ENCODE measurements around the gene MCC. TPM values are rescaled to one million over a fixed set of nuclear protein-coding genes. Genes with fewer than 3 reads are reported as not detected.
A peak's percentile ranks its signal among the peaks of the same experiment; 100 is the strongest.

MCC gene
- total and polyA plus RNA-seq, 7 donors: 1.4 to 13.8 (median 4.4) TPM

- no peaks in the 10 kb centered on the region for H3K36me3 ChIP-seq (ENCODE audit: insufficient read depth in 1 of 2, low read depth in 1 of 2)
- intact Hi-C loops (cut with DNase I): no loop called here
- H3K27ac ChIP-seq: no peak overlapping the region
- no peak for ATAC-seq
- H3K9me3 ChIP-seq: no peaks in the 10 kb centered on the region
- TF ChIP-seq CTCF (IDR thresholded peaks at IDR 0.05): no peak
- no peak overlapping the region for H3K4me3 ChIP-seq
- H3K27me3 ChIP-seq (ENCODE audit: insufficient read depth in 3 of 3, low read length in 2 of 3): no peaks in the 10 kb centered on the region
- no peak for DNase-seq
- 45 to 72% (median 59%) methylated on average over 7 of the region's 7 CpGs for WGBS, 3 donors
- H3K4me1 ChIP-seq: no peaks in the 10 kb centered on the region
Observed at GRCh38 chr5:113340537-113340936, 147.7 kb downstream of the MCC start.

- ATAC-seq: no peak
- Histone ChIP-seq H3K27ac (no peak overlapping the region), H3K9me3 (no peaks in the 10 kb centered on the region), H3K27me3 (ENCODE audit: insufficient read depth in 3 of 3, low read length in 2 of 3) (no peaks in the 10 kb centered on the region), H3K4me3 (no peak overlapping the region), H3K36me3 (ENCODE audit: insufficient read depth in 1 of 2, low read depth in 1 of 2) (no peaks in the 10 kb centered on the region), H3K4me1 (no peaks in the 10 kb centered on the region)
- 79 to 89% (median 79%) methylated on average over 3 of the region's 3 CpGs for whole genome bisulfite sequencing, 3 donors
- intact Hi-C loops (cut with DNase I): no loop called here
- TF ChIP-seq CTCF (IDR thresholded peaks at IDR 0.05): no peak
- DNase-seq: no peak
Observed at GRCh38 chr5:113338628-113339027, 149.6 kb downstream of the MCC start.

GRCh38 chr5:113337515-113338415, 150.5 kb downstream of the MCC start:
- no peak for DNase-seq
- no peak for TF ChIP-seq CTCF (IDR thresholded peaks at IDR 0.05)
- Histone ChIP-seq H3K4me1 (no peaks in the 10 kb centered on the region), H3K27me3 (ENCODE audit: insufficient read depth in 3 of 3, low read length in 2 of 3) (no peaks in the 10 kb centered on the region), H3K27ac (no peak overlapping the region), H3K36me3 (ENCODE audit: insufficient read depth in 1 of 2, low read depth in 1 of 2) (no peaks in the 10 kb centered on the region), H3K9me3 (no peaks in the 10 kb centered on the region), H3K4me3 (no peak overlapping the region)
- no peak for ATAC-seq
- WGBS, 3 donors: 83 to 87% (median 85%) methylated on average over 6 of the region's 6 CpGs
- intact Hi-C loops (cut with DNase I): no loop called here

GRCh38 chr5:113336975-113337374, 151.3 kb downstream of the MCC start:
- intact Hi-C loops (cut with DNase I): no loop called here
- ATAC-seq: peak in 2 of 4 donors; percentile 57 to 69
- 52 to 59% (median 58%) methylated on average over 4 of the region's 4 CpGs for WGBS, 3 donors

More at GRCh38 chr5:113336975-113337374, 151.3 kb downstream of the MCC start:
- TF ChIP-seq CTCF (IDR thresholded peaks at IDR 0.05): peak; percentile 28
- Histone ChIP-seq H3K4me3 (no peak overlapping the region), H3K4me1 (no peaks in the 10 kb centered on the region), H3K36me3 (ENCODE audit: insufficient read depth in 1 of 2, low read depth in 1 of 2) (no peaks in the 10 kb centered on the region), H3K9me3 (no peaks in the 10 kb centered on the region), H3K27ac (no peak overlapping the region), H3K27me3 (ENCODE audit: insufficient read depth in 3 of 3, low read length in 2 of 3) (no peaks in the 10 kb centered on the region)
- DNase-seq: peak in 1 of 2 donors; percentile 22

Measured in psoas muscle (tissue), 8 donors.